Bone marrow (tissue), 2 donors: ENCODE measurements around the gene CCDC170.

Source experiments
- DNase-seq, 2 donors: peaks; one replicate each; lab custom pipeline; 2025; lab: John Stamatoyannopoulos, UW

CCDC170 gene

DNA sequence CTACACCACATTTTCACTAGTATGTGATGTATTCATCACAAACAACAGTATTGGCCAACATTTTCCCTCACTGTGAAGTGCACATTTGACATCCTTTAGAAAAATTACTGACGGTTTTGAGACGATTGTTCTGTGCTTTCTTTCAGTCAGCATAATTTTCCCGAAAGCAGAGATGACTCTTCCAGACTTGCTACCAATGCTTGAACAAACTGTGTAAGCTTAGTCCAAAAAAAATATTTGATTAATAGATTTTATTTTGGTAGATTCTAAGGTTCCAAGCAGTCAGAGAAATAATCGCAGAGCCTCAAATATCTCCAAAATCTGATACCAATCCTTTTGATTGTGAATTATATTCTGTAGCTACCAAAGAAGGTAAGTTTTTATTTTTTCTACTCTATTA is 162.6 kb downstream of the CCDC170 start:
- no peak for DNase-seq

- no peak for DNase-seq
Observed at GRCh38 chr6:151658091-151658490, 164.3 kb downstream of the CCDC170 start.

DNA sequence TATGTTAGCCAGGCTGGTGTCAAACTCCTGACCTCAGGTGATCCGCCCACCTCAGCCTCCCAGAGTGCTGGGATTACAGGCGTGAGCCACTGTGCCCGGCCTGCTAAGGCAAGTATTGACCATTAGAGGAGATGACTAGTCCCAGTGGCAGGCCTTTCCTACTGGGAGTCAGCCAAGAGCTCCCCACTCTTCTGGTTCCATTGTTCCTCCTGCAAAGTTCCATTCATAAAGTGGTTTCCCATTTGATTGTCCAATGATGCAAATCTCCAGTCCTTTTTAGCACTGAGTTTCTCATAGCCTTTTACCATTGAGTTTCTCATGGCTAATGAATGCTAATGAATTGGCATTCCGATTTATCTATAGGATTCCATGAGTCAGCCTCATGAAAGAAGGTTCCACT is 165.4 kb downstream of the CCDC170 start:
- no peak for DNase-seq

- DNase-seq, result no peak
Observed at GRCh38 chr6:151661509-151661908, 167.7 kb downstream of the CCDC170 start.

DNA sequence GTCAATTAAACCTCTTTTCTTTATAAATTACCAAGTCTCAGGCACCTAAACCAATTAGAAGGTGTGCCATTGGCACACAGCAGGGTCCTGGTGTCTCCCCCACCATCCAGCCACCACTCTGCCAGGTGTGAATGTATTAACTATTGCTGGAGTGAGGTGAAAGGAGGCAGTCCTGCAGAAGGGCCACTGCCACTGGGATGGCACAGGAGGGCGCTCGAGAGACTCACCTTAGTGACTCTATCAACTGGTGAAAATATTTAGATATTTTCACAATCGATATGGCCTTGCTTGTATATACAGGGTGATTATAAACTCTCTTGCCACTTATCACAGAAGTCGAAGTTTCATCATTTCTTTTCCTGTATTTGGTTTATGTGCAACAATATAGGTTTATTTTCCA is 168.1 kb downstream of the CCDC170 start:
- DNase-seq, result no peak

- no peak for DNase-seq
Observed at GRCh38 chr6:151663559-151663958, 169.7 kb downstream of the CCDC170 start.

- no peak for DNase-seq
Observed at GRCh38 chr6:151664390-151664789, 170.6 kb downstream of the CCDC170 start.

- DNase-seq, result no peak
Observed at GRCh38 chr6:151665329-151665728, 171.5 kb downstream of the CCDC170 start.

- no peak for DNase-seq
Observed at GRCh38 chr6:151666526-151666925, 172.7 kb downstream of the CCDC170 start.

- no peak for DNase-seq
Observed at GRCh38 chr6:151669208-151669560, 175.4 kb downstream of the CCDC170 start.

GRCh38 chr6:151670116-151670515 is 176.3 kb downstream of the CCDC170 start:
- DNase-seq, result no peak
